Measurements from ENCODE around the gene ZSWIM6. TPM values are rescaled to one million over a fixed set of nuclear protein-coding genes. Genes with fewer than 3 reads are reported as not detected.

Gene ZSWIM6
- total and polyA plus RNA-seq, 11 donors = 1.9 to 14.9 (median 6.3) TPM

GRCh38 chr5:61441742-61442141 is 109.7 kb downstream of the ZSWIM6 start:
- 97 to 99% (median 98%) methylated on average over 4 of the region's 4 CpGs for WGBS, 4 donors
- H3K9me3 ChIP-seq = peaks cover 0 to 29% (median 12%) of the 10 kb centered on the region in 12 donors
- intact Hi-C loops (cut with DNase I) = no loop called here
- H3K36me3 ChIP-seq = no peaks in the 10 kb centered on the region
- no peak overlapping the region for H3K4me3 ChIP-seq
- peaks cover 0 to 9% (median 0%) of the 10 kb centered on the region in 12 donors for H3K4me1 ChIP-seq
- DNase-seq = no peak
- H3K27ac ChIP-seq = no peak overlapping the region
- TF ChIP-seq CTCF (IDR thresholded peaks at IDR 0.05) (no peak), POLR2A (IDR thresholded peaks at IDR 0.05) (no peak)
- no peak for ATAC-seq
- no peaks in the 10 kb centered on the region for H3K27me3 ChIP-seq

GRCh38 chr5:61447780-61448495 is 115.9 kb downstream of the ZSWIM6 start:
- Histone ChIP-seq H3K4me3 (no peak overlapping the region), H3K9me3 (peaks cover 0 to 27% (median 13%) of the 10 kb centered on the region in 12 donors), H3K27ac (no peak overlapping the region), H3K36me3 (no peaks in the 10 kb centered on the region), H3K27me3 (no peaks in the 10 kb centered on the region), H3K4me1 (peaks cover 5 to 30% (median 20%) of the 10 kb centered on the region in 12 donors)
- ATAC-seq (no peak), DNase-seq (no peak)
- 94 to 98% (median 97%) methylated on average over 2 of the region's 2 CpGs for WGBS, 4 donors
- intact Hi-C loops (cut with DNase I) = no loop called here
- no peak for TF ChIP-seq POLR2A (IDR thresholded peaks at IDR 0.05)
- TF ChIP-seq CTCF (IDR thresholded peaks at IDR 0.05) = no peak

GRCh38 chr5:61449804-61450492 is 117.9 kb downstream of the ZSWIM6 start:
- Histone ChIP-seq H3K27me3 (no peaks in the 10 kb centered on the region), H3K36me3 (no peaks in the 10 kb centered on the region), H3K9me3 (peaks cover 0 to 18% (median 11%) of the 10 kb centered on the region in 12 donors), H3K4me3 (no peak overlapping the region), H3K27ac (peak overlapping the region in 7 of 12 donors; percentile 36 to 76 (median 47)), H3K4me1 (peaks cover 5 to 29% (median 20%) of the 10 kb centered on the region in 12 donors)
- DNase-seq (no peak), ATAC-seq (peak in 3 of 4 donors; percentile 83 to 94 (median 85))
- intact Hi-C loops (cut with DNase I) = no loop called here
- WGBS, 4 donors = 73 to 84% (median 79%) methylated on average over 2 of the region's 2 CpGs
- TF ChIP-seq POLR2A (IDR thresholded peaks at IDR 0.05) (no peak), CTCF (IDR thresholded peaks at IDR 0.05) (no peak)

Data from heart left ventricle (tissue), 16 donors.